ENCODE measurements around the gene CORO2B.

- TF ChIP-seq POLR2AphosphoS5 (IDR thresholded peaks at IDR 0.05; ENCODE audit: low read depth) (no peak), CTCF (IDR thresholded peaks at IDR 0.05; ENCODE audit: insufficient read depth, low read length) (no peak), GABPA (IDR thresholded peaks at IDR 0.05; ENCODE audit: low read depth) (no peak)
Observed at GRCh38 chr15:68697711-68698690, 119.2 kb downstream of the CORO2B start.
